Body of pancreas (tissue), 4 donors: ENCODE measurements around the gene C1orf74. TPM values are rescaled to one million over a fixed set of nuclear protein-coding genes. Genes with fewer than 3 reads are reported as not detected.

Experiments
- ATAC-seq: fragments of 150-250 bp; one replicate; pipeline ENCODE4 v1.9.1; 2016
- DNase-seq, 4 donors: peaks; one replicate each; pipeline ENCODE4 v3.0.0-alpha.2; 2019
- H3K27ac ChIP-seq, 4 donors: fragments of 200-600 bp; sonication (generic); 1 replicate in 3 of 4; 2 replicates in 1 of 4; pipeline versions ENCODE4 v1.5.1 to v1.6.1; 2016 to 2019; ENCODE audit warnings: mild to moderate bottlenecking in 1 of 4, mixed read lengths in 1 of 4, moderate library complexity in 1 of 4
- H3K27me3 ChIP-seq, 2 donors: fragments of 200-600 bp; sonication (generic); one replicate each; pipeline ENCODE4 v1.6.0; 2016; ENCODE audit warnings: mild to moderate bottlenecking in 1 of 2
- H3K36me3 ChIP-seq, 2 donors: fragments of 200-600 bp; sonication (generic); replicated peaks in 1 of 2; 2 replicates each; pipeline ENCODE4 v1.5.1; 2016; ENCODE audit warnings: low read depth in 2 of 2; ENCODE audit not compliant: insufficient read depth in 1 of 2
- H3K4me1 ChIP-seq: fragments of 200-600 bp; sonication (generic); one replicate; pipeline ENCODE4 v1.6.0; 2016
- H3K4me3 ChIP-seq, 2 donors: fragments of 200-600 bp; sonication (generic); 1 replicate in 1 of 2; 2 replicates in 1 of 2; pipeline ENCODE4 v1.5.1; 2016 to 2019
- H3K9me3 ChIP-seq, 3 donors: fragments of 200-600 bp; sonication (generic); 1 replicate in 2 of 3; 2 replicates in 1 of 3; pipeline ENCODE4 v1.5.1; 2016
- POLR2A ChIP-seq, 3 donors: fragments of 450-650 bp; IDR thresholded peaks; one replicate each; pipeline ENCODE4 v1.6.1; 2016; ENCODE audit warnings: antibody characterized with exemption in 3 of 3, mild to moderate bottlenecking in 2 of 3
- WGBS, 2 donors: methylation state at CpG; one replicate each; pipeline ENCODE4 v1.1.5; 2017; 5-methylcytosine and 5-hydroxymethylcytosine counted together
- intact Hi-C: fragments of 100-400 bp; cut with DNase I; formaldehyde crosslinking; loops from one replicate; pipeline ENCODE4 v1.15.1; 2023
- total RNA-seq, 2 donors: library from RNA; depleted of rRNA; stranded (reverse); fragments of >200 nt; gene quantifications; one replicate each; pipeline ENCODE4 v1.1.0, GENCODE V29; 2016
- TF ChIP-seq, protein P1 (sequence below), 7 experiments: fragments of 450-650 bp in 4 of 7; fragments of 200-600 bp in 3 of 7; sonication (generic) in 3 of 7; IDR thresholded peaks; one replicate each; pipeline ENCODE4 v1.5.1; 2016 to 2019; ENCODE audit warnings: antibody characterized with exemption in 7 of 7

C1orf74 gene
- total RNA-seq, 2 donors from 2014 or later = 0.33 to 1.0 TPM

- Histone ChIP-seq H3K36me3 (peaks cover 12 to 20% of the 10 kb centered on the region in 2 donors), H3K4me1 (peaks cover 38% of the 10 kb centered on the region), H3K4me3 (no peak overlapping the region), H3K27ac (peak overlapping the region in 3 of 4 donors; percentile 66 to 81 (median 73)), H3K9me3 (no peaks in the 10 kb centered on the region), H3K27me3 (no peaks in the 10 kb centered on the region)
- peak; percentile 77 for ATAC-seq
- no peak for TF ChIP-seq POLR2A (IDR thresholded peaks at IDR 0.05)
- TF ChIP-seq, protein P1, sequence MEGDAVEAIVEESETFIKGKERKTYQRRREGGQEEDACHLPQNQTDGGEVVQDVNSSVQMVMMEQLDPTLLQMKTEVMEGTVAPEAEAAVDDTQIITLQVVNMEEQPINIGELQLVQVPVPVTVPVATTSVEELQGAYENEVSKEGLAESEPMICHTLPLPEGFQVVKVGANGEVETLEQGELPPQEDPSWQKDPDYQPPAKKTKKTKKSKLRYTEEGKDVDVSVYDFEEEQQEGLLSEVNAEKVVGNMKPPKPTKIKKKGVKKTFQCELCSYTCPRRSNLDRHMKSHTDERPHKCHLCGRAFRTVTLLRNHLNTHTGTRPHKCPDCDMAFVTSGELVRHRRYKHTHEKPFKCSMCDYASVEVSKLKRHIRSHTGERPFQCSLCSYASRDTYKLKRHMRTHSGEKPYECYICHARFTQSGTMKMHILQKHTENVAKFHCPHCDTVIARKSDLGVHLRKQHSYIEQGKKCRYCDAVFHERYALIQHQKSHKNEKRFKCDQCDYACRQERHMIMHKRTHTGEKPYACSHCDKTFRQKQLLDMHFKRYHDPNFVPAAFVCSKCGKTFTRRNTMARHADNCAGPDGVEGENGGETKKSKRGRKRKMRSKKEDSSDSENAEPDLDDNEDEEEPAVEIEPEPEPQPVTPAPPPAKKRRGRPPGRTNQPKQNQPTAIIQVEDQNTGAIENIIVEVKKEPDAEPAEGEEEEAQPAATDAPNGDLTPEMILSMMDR (IDR thresholded peaks at IDR 0.05) = no peak
- intact Hi-C loops = no loop called here
- 15 to 31% methylated on average over 2 of the region's 2 CpGs for WGBS, 2 donors
- peak; percentile 72 to 91 (median 80) for DNase-seq
Measured at GRCh38 chr1:209787551-209787950, 3.2 kb upstream of the C1orf74 start.

DNA sequence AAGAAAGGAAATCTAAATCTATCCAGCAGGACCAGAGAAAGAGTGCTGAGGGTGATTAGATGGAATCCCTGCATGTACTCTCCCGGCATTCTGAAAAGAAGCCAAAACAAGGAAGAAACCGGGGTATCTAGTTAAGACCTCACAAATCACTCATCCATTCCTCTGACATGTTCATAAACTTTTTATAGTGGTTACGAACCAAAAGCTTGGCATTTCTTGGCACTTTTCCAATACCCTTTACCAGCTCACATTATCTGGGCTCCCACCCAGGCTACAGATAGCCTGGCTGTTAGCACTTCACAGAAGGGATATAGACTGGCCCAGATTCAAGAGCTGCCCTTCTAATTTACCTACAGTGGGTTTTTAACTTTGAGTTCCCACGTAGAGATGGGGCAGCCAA, 1.8 kb upstream of the C1orf74 start:
- intact Hi-C loops = no loop called here
- no peak for DNase-seq
- peaks cover 9 to 19% of the 10 kb centered on the region in 2 donors for H3K36me3 ChIP-seq
- no peaks in the 10 kb centered on the region for H3K9me3 ChIP-seq
- peak overlapping the region in 2 of 4 donors; percentile 66 to 81 for H3K27ac ChIP-seq
- no peaks in the 10 kb centered on the region for H3K27me3 ChIP-seq
- TF ChIP-seq, protein P1 (IDR thresholded peaks at IDR 0.05) = no peak
- TF ChIP-seq POLR2A (IDR thresholded peaks at IDR 0.05) = no peak
- peaks cover 38% of the 10 kb centered on the region for H3K4me1 ChIP-seq
- 66 to 82% methylated on average over 4 of the region's 4 CpGs for WGBS, 2 donors
- H3K4me3 ChIP-seq = no peak overlapping the region
- no peak for ATAC-seq

DNA sequence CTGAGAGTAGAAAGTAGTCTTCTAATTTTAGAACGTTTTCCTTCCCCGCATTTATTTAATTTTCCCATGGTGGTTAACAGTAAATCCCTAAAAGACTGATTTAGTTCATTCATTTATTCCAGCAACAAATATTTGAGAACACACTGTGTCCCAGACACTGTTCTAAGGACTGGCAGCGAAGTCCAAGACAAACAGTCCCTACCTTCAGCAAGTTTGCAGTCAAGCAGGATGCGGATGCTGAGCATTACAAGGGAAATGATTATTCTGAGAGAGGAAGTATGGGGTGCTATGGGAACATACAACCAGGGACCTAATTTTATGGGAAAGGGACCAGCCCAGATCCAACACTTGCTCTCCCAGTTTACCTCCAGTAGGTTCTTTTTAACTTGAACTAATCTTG, 1.2 kb upstream of the C1orf74 start:
- 96 to 97% methylated on average over 4 of the region's 4 CpGs for WGBS, 2 donors
- Histone ChIP-seq H3K9me3 (no peaks in the 10 kb centered on the region), H3K4me1 (peaks cover 38% of the 10 kb centered on the region), H3K36me3 (peaks cover 7 to 19% of the 10 kb centered on the region in 2 donors), H3K27me3 (no peaks in the 10 kb centered on the region), H3K27ac (peak overlapping the region in 2 of 4 donors; percentile 3 to 89), H3K4me3 (no peak overlapping the region)
- ATAC-seq = no peak
- intact Hi-C loops = no loop called here
- DNase-seq = no peak
- TF ChIP-seq POLR2A (IDR thresholded peaks at IDR 0.05) = no peak
- TF ChIP-seq, protein P1 (IDR thresholded peaks at IDR 0.05) = no peak

DNA sequence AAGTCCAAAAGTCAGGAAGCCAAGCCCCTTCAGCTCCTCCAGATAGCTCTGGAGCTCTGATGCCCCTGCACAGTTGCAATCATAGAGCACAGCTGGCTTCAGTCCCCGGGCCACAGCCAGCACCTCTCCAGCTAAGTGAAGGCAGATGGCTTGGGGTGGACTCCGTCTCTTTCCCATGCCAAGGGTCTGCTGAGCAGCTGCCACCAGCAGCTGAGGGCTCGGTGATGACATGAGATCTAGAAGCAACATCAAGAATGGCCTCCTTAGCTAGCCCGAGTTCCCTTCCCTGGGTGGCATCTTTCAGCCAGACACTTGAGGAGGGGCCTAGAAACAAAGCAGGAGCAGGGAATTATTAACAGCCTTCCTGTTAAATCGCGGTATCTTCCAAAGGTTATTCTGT, 973 bp downstream of the C1orf74 start:
- H3K4me3 ChIP-seq = peak overlapping the region in 1 of 2 donors; percentile 26
- no peaks in the 10 kb centered on the region for H3K9me3 ChIP-seq
- 26 to 44% methylated on average over 3 to 6 of the region's 6 CpGs for WGBS, 2 donors
- H3K27ac ChIP-seq = no peak overlapping the region
- H3K4me1 ChIP-seq = peaks cover 35% of the 10 kb centered on the region
- H3K27me3 ChIP-seq = no peaks in the 10 kb centered on the region
- DNase-seq = no peak
- H3K36me3 ChIP-seq = no peaks in the 10 kb centered on the region
- intact Hi-C loops = no loop called here
- ATAC-seq = no peak
- TF ChIP-seq, protein P1 (IDR thresholded peaks at IDR 0.05) = no peak
- TF ChIP-seq POLR2A (IDR thresholded peaks at IDR 0.05) = no peak

DNA sequence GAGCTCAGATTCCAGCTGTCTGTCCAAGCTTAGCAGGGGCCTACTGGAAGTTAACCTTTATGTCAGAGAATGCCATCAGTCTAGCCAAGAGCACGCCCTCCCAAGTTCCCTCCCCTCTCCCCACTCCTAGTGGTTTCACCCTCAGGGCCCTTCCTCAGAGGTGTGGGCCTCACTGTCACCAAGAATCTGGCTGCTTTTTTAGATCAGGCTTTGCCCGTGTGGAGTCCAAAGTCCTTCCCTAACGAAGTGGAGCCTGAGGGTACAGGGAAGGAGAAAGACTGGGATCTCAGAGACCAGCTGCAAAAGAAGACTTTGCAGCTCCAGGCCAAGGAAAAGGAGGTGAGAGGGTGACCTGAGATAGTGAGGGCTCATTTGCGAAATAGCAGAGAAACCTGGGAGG, 4.1 kb downstream of the C1orf74 start:
- no peak overlapping the region for H3K27ac ChIP-seq
- no peaks in the 10 kb centered on the region for H3K27me3 ChIP-seq
- peaks cover 14% of the 10 kb centered on the region for H3K4me1 ChIP-seq
- WGBS, 2 donors = 72 to 74% methylated on average over 4 of the region's 4 CpGs
- intact Hi-C loops = no loop called here
- no peaks in the 10 kb centered on the region for H3K36me3 ChIP-seq
- ATAC-seq (no peak), DNase-seq (no peak)
- no peak for TF ChIP-seq POLR2A (IDR thresholded peaks at IDR 0.05)
- TF ChIP-seq, protein P1 (IDR thresholded peaks at IDR 0.05) = no peak
- H3K4me3 ChIP-seq = no peak overlapping the region
- H3K9me3 ChIP-seq = no peaks in the 10 kb centered on the region
